GM12891 (cell line): ENCODE measurements around the gene ZNF460.

ENCODE experiments used
- DNase-seq: peaks from one replicate; pipeline ENCODE4 v3.0.0; 2011; ENCODE audit warnings: low spot score; ENCODE audit not compliant: insufficient read length
- FAIRE-seq: peaks from 2 replicates; lab custom pipeline; 2011; peaks lifted over from hg19 to GRCh38; lab: Jason Lieb, UNC
- PAX5 ChIP-seq: IDR thresholded peaks from 2 replicates; pipeline ENCODE4 v1.6.1; 2011; ENCODE audit warnings: low read length, moderate library complexity, mild to moderate bottlenecking; ENCODE audit not compliant: insufficient read depth, severe bottlenecking
- POLR2A ChIP-seq: IDR thresholded peaks from 2 replicates; pipeline ENCODE4 v1.6.1; 2011; ENCODE audit warnings: low read depth, low read length, control low read depth
- POLR2AphosphoS5 ChIP-seq: IDR thresholded peaks from 2 replicates; pipeline ENCODE4 v1.6.1; 2011; ENCODE audit warnings: low read depth, low read length, control low read depth
- POU2F2 ChIP-seq: IDR thresholded peaks from 2 replicates; pipeline ENCODE4 v1.6.1; 2011; ENCODE audit warnings: low read depth, mild to moderate bottlenecking, control low read depth, low read length, moderate library complexity
- SPI1 ChIP-seq: IDR thresholded peaks from 2 replicates; pipeline ENCODE4 v1.6.1; 2011; ENCODE audit warnings: low read depth, low read length, control low read depth
- TAF1 ChIP-seq: IDR thresholded peaks from 2 replicates; pipeline ENCODE4 v1.6.1; 2011; ENCODE audit warnings: low read depth, low read length, control low read depth

The ZNF460 gene

GRCh38 chr19:57324992-57325391 lies 44.7 kb downstream of the ZNF460 start:
- TF ChIP-seq POLR2A, result no peak
- no peak for TF ChIP-seq TAF1
- no peak for TF ChIP-seq PAX5
- TF ChIP-seq POU2F2, result no peak
- TF ChIP-seq SPI1, result no peak
- no peak for TF ChIP-seq POLR2AphosphoS5
- DNase-seq, result no peak
- no peak for FAIRE-seq

- FAIRE-seq, result no peak
- TF ChIP-seq POLR2A (no peak), POU2F2 (no peak), PAX5 (no peak), POLR2AphosphoS5 (no peak), SPI1 (no peak), TAF1 (no peak)
Measured at GRCh38 chr19:57327993-57328392, 47.7 kb downstream of the ZNF460 start.

GRCh38 chr19:57334191-57334590 lies 53.9 kb downstream of the ZNF460 start:
- TF ChIP-seq SPI1 (no peak), POLR2A (no peak), PAX5 (no peak), TAF1 (no peak), POU2F2 (no peak), POLR2AphosphoS5 (no peak)
- FAIRE-seq (no peak), DNase-seq (no peak)

More at GRCh38 chr19:57327993-57328392, 47.7 kb downstream of the ZNF460 start:
- DNase-seq, result no peak

GRCh38 chr19:57338877-57339276 lies 58.6 kb downstream of the ZNF460 start:
- TF ChIP-seq TAF1 (no peak), POLR2AphosphoS5 (no peak), PAX5 (no peak), POLR2A (no peak), SPI1 (no peak), POU2F2 (no peak)
- no peak for DNase-seq
- FAIRE-seq, result no peak

GRCh38 chr19:57342582-57342981 lies 62.3 kb downstream of the ZNF460 start:
- FAIRE-seq (no peak), DNase-seq (no peak)
- TF ChIP-seq PAX5 (no peak), POU2F2 (no peak), TAF1 (no peak), POLR2AphosphoS5 (no peak), SPI1 (no peak)
